Memory B cell (primary cell): ENCODE results near the gene MAGI2.

Experiments used
- ATAC-seq: fragments of 150-1000 bp; cut with Tn5 transposase; 2 replicates; pipeline ENCODE4 v1.10.0; 2021; ENCODE audit warnings: low read depth, mild to moderate bottlenecking, moderate library complexity
- DNase-seq, 2 donors: peaks; one replicate each; pipeline ENCODE4 v3.0.0; 2022; ENCODE audit warnings: low spot score in 2 of 2
- H3K27ac Mint-ChIP-seq: one replicate; pipeline ENCODE4 v1.8.0; 2022; ENCODE audit warnings: mild to moderate bottlenecking, moderate library complexity, mixed read lengths
- H3K27me3 Mint-ChIP-seq: one replicate; pipeline ENCODE4 v1.8.0; 2022; ENCODE audit warnings: mixed read lengths
- H3K36me3 Mint-ChIP-seq: one replicate; pipeline ENCODE4 v1.8.0; 2022; ENCODE audit warnings: mild to moderate bottlenecking, mixed read lengths
- H3K4me1 Mint-ChIP-seq: one replicate; pipeline ENCODE4 v1.8.0; 2022; ENCODE audit warnings: mixed read lengths
- H3K4me3 Mint-ChIP-seq: one replicate; pipeline ENCODE4 v1.8.0; 2022; ENCODE audit warnings: mild to moderate bottlenecking, moderate library complexity, mixed read lengths
- H3K9me3 Mint-ChIP-seq: one replicate; pipeline ENCODE4 v1.8.0; 2022; ENCODE audit warnings: mixed read lengths

The MAGI2 gene

DNA sequence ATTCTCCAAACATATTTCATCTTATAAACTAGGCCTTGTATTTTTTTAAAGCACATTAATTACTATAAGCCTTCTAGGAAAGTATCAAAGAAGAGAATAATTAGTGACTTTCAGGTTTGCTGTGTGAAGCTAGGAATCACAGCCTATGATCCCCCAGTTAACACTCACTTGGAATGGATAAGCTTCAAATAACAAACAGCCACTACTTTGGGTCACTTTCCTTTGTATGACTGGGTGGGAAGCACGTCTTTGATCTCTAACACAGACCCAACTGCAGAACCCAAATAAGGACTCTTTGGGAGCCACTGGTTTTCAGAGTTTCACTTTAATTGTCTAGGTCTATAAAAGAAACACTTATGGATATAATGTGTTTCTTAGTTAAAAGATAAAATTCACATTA lies 769.3 kb downstream of the MAGI2 start:
- no peak overlapping the region for H3K27ac Mint-ChIP-seq
- peaks cover 2% of the 10 kb centered on the region for H3K9me3 Mint-ChIP-seq
- no peaks in the 10 kb centered on the region for H3K36me3 Mint-ChIP-seq
- ATAC-seq (no peak), DNase-seq (no peak)
- no peaks in the 10 kb centered on the region for H3K4me1 Mint-ChIP-seq
- no peaks in the 10 kb centered on the region for H3K27me3 Mint-ChIP-seq
- no peak overlapping the region for H3K4me3 Mint-ChIP-seq

DNA sequence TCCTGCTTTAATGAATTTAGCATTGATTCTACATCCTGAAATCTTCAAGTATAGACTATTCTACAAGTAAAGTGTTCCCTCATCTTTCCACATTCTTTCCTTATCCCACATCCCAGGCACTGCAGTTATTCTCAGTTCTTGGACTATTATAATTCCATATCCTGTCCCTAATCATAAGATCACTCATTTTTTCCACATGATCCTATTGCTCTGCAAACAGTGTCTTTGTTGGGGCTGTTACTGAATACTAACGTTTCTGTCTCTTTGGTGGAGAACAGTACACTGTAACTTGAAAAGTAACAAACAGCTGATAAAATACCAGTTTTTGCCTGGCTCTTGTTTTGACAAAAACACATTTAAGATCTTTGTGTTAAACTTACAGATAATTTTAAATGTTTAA lies 769.9 kb downstream of the MAGI2 start:
- Mint-ChIP-seq H3K27ac (no peak overlapping the region), H3K9me3 (peaks cover 2% of the 10 kb centered on the region), H3K36me3 (no peaks in the 10 kb centered on the region), H3K27me3 (no peaks in the 10 kb centered on the region), H3K4me3 (no peak overlapping the region), H3K4me1 (no peaks in the 10 kb centered on the region)
- no peak for DNase-seq
- no peak for ATAC-seq

DNA sequence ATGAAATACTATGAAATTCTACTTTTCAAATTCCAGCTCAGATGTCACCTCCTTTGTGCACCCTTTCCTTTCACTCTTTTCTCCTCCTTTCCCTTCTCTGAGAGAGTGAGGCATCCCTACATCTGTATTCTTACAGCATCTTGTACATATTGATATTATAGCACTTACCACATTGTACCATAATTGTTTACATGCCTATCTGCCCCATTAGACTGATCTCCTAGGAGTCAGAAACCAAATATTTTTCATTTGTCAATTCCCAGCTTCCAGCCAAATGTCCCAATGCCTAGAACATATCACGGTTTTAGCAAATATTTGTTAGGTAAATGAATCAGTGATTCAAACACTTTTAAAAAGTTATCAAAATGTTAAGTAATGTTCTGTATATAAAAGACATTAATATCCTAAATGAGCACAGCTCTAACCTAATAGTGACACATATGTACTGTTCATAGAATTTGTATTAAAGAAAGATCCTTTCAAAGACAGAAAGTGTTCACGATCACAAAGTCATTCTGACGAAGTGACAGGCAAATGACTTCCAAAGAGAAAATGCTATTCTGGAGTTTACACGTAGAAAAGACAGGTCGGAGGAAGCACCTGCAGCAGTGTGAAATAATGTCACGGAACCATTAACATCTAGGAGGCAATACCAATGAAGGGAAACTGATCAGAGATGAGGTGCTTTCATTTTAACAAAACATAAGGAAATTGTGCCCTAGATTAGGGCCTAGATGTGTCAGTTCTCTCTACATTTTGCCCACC lies 774.2 kb downstream of the MAGI2 start:
- DNase-seq (no peak), ATAC-seq (no peak)
- H3K9me3 Mint-ChIP-seq: peaks cover 2% of the 10 kb centered on the region
- no peaks in the 10 kb centered on the region for H3K36me3 Mint-ChIP-seq
- H3K4me3 Mint-ChIP-seq: no peak overlapping the region
- no peaks in the 10 kb centered on the region for H3K4me1 Mint-ChIP-seq
- H3K27ac Mint-ChIP-seq: no peak overlapping the region
- no peaks in the 10 kb centered on the region for H3K27me3 Mint-ChIP-seq

DNA sequence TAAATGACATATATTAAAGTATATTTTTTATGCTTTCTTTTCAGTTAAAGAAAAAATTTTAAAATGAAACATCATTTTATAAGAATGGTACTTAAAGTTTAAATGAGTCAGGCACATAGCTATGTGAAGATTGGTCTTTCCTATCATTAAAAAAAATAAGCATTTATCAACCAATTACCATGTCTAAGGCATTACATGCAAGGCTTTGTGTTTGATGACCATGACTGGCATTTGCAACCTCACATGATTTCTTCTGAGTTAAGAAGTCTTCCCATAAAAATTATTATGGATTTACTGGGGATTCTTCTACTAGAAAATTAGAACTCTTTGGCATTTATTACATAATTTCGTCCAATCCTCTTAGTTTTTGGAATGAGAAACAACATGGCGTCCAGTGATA lies 776.1 kb downstream of the MAGI2 start:
- H3K9me3 Mint-ChIP-seq: peaks cover 2% of the 10 kb centered on the region
- no peaks in the 10 kb centered on the region for H3K27me3 Mint-ChIP-seq
- DNase-seq (no peak), ATAC-seq (no peak)
- H3K36me3 Mint-ChIP-seq: no peaks in the 10 kb centered on the region
- no peak overlapping the region for H3K27ac Mint-ChIP-seq
- H3K4me1 Mint-ChIP-seq: no peaks in the 10 kb centered on the region
- no peak overlapping the region for H3K4me3 Mint-ChIP-seq

DNA sequence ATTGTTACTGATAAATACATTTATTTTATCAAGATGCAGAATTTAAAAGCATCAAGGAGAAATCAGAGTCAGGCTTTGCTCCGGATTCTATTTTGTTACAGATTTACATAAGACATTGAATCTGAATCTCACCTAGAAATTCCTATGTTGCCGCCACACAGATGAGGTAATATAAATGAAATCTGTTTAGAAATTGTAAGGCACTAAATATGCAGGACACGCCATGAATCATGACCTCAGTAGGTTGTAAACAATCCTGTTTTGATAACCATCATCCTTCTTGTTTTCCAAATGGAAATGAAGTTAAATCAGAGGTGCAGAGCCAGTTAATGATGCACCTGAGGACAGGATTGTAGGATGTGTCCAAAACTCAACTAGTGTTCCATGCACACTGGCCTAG lies 778.0 kb downstream of the MAGI2 start:
- no peak overlapping the region for H3K27ac Mint-ChIP-seq
- no peaks in the 10 kb centered on the region for H3K9me3 Mint-ChIP-seq
- no peaks in the 10 kb centered on the region for H3K4me1 Mint-ChIP-seq
- ATAC-seq (no peak), DNase-seq (no peak)
- no peak overlapping the region for H3K4me3 Mint-ChIP-seq
- no peaks in the 10 kb centered on the region for H3K27me3 Mint-ChIP-seq
- no peaks in the 10 kb centered on the region for H3K36me3 Mint-ChIP-seq

DNA sequence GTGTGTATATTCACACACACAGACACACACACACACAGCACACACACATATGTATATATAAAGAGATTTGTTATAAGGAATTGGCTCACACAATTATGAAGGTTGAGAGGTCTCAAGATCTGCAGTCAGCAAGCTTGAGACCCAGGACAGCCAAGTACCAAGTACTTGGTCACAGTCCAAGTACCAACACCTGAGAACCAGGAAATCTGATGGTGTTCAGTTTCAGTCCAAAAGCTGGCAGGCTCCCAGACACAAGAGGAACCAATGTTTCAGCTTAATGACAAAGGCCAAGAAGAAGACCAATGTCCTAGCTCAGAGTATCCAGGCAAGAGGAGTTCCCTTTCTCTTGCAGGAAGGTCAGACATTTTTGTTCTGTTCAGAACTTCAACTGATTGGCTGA lies 780.2 kb downstream of the MAGI2 start:
- DNase-seq (no peak), ATAC-seq (no peak)
- no peaks in the 10 kb centered on the region for H3K36me3 Mint-ChIP-seq
- H3K27me3 Mint-ChIP-seq: no peaks in the 10 kb centered on the region
- no peak overlapping the region for H3K27ac Mint-ChIP-seq
- H3K9me3 Mint-ChIP-seq: no peaks in the 10 kb centered on the region
- H3K4me3 Mint-ChIP-seq: no peak overlapping the region
- no peaks in the 10 kb centered on the region for H3K4me1 Mint-ChIP-seq

DNA sequence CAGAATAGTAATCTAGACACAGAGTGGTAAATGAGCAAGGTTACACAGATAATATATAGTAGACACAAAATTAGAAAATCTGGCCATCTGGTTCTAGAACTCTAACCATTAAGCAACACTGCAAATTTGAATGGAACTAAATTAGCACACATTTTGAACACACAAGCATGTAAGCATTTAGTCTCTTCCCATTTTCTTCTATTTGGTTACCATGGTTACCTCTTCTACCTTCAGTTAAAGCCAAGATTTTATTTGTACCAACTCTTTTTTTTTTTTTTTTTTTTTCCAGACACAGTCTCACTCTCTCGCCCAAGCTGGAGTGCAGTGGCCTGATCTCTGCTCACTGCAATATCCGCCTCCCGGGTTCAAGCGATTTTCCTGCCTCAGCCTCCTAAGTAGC lies 790.5 kb downstream of the MAGI2 start:
- ATAC-seq (no peak), DNase-seq (no peak)
- no peak overlapping the region for H3K4me3 Mint-ChIP-seq
- no peak overlapping the region for H3K27ac Mint-ChIP-seq
- H3K9me3 Mint-ChIP-seq: peaks cover 3% of the 10 kb centered on the region
- no peaks in the 10 kb centered on the region for H3K36me3 Mint-ChIP-seq
- no peaks in the 10 kb centered on the region for H3K4me1 Mint-ChIP-seq
- H3K27me3 Mint-ChIP-seq: no peaks in the 10 kb centered on the region

DNA sequence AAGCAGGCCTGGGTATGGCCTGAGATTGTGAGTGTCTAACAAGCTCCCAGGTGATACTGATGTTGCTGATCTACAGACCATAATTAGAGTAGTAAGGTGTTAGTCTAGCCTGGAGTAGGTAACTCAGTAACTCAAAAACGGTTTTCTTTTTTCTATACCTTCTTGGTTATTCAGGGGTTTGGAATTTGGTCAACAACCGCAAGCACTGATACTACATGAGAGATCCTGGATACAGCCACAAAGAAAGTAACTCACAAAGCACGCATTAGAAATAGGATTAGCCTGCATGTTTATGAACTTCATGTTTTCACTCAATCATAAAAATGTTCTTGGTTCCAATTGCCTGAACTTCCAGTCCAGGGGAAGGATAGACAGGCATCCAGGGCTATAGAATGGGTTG lies 803.5 kb downstream of the MAGI2 start:
- Mint-ChIP-seq H3K27ac (no peak overlapping the region), H3K36me3 (no peaks in the 10 kb centered on the region), H3K9me3 (peaks cover 3% of the 10 kb centered on the region), H3K4me3 (no peak overlapping the region), H3K4me1 (no peaks in the 10 kb centered on the region), H3K27me3 (no peaks in the 10 kb centered on the region)
- no peak for ATAC-seq
- DNase-seq: no peak

DNA sequence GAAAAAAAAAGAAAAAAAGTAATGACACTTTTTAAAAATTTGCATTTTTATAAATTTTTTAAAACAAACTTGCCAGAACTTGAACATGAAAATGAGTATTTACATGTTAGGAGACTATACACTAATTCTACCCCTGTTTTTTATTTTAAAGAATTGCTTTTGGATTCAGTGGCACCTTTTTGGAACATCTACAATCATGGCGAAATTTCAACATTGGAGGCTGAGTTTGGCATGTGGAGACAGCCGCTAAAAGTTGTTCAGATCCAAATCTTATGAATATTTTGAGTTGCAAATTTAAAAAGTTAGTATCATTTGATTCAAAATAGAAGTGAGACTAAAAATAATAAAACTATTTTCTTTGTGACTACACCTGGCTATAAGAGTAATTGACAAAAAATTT lies 804.2 kb downstream of the MAGI2 start:
- Mint-ChIP-seq H3K9me3 (peaks cover 3% of the 10 kb centered on the region), H3K4me1 (no peaks in the 10 kb centered on the region), H3K27me3 (no peaks in the 10 kb centered on the region), H3K27ac (no peak overlapping the region), H3K4me3 (no peak overlapping the region), H3K36me3 (no peaks in the 10 kb centered on the region)
- ATAC-seq (no peak), DNase-seq (no peak)

DNA sequence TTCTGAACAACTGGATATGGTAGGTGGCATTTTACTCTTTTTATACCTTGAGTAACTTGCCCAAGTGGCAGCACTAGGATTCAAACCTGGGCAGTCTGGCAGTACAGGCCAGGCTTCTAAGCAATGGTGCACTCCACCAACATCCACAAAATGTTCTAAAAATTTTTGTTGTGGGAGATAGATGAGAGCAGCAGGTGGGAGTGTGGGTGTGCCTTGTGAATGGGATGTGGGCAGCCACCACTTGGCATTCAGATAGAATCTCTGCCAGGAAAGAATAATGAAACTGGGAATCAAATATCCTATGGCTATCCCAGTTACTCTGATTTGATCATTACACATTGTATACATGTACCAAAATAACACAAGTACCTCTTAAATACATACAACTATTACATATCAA lies 810.7 kb downstream of the MAGI2 start:
- Mint-ChIP-seq H3K4me1 (no peaks in the 10 kb centered on the region), H3K36me3 (no peaks in the 10 kb centered on the region), H3K9me3 (peaks cover 1% of the 10 kb centered on the region), H3K4me3 (no peak overlapping the region), H3K27ac (no peak overlapping the region), H3K27me3 (no peaks in the 10 kb centered on the region)
- DNase-seq (no peak), ATAC-seq (no peak)

DNA sequence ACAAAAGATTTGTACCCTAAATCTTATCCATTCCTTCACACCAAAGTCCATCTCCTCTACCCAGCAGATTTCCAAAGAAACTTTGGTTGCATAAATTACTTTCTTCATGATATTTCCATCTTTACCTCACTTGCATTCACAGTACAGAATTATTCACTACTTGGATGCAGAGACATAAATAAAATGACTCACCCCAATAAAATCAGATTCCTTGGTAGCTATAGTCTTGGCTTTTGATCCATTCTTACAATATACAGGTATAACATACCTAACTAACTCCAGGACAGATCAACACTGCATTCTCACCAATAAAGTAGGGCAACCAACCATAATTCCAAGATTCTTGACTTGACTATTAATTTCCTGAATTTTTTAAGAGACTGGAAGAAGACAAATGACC lies 815.1 kb downstream of the MAGI2 start:
- H3K4me3 Mint-ChIP-seq: no peak overlapping the region
- no peaks in the 10 kb centered on the region for H3K36me3 Mint-ChIP-seq
- DNase-seq: no peak
- H3K27ac Mint-ChIP-seq: no peak overlapping the region
- no peaks in the 10 kb centered on the region for H3K9me3 Mint-ChIP-seq
- ATAC-seq: no peak
- no peaks in the 10 kb centered on the region for H3K27me3 Mint-ChIP-seq
- no peaks in the 10 kb centered on the region for H3K4me1 Mint-ChIP-seq

DNA sequence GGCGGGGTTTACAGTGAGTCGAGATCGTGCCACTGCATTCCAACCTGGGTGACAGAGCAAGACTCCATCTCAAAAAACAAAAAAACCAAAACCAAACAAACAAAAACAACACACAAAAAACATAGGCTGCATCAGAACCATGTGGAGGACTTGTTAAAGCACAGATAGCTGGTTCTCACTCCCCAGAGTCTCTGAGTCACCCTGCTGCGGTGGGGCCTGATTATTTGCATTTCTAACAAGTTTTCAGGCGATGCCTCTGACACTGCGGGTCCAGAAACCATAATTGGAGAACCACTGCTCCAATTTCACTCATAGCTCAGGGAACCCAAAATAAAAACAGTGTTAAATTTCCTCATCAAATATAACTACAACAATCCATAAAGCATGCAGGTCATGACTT lies 816.7 kb downstream of the MAGI2 start:
- no peaks in the 10 kb centered on the region for H3K9me3 Mint-ChIP-seq
- ATAC-seq (no peak), DNase-seq (no peak)
- H3K4me1 Mint-ChIP-seq: no peaks in the 10 kb centered on the region
- H3K27me3 Mint-ChIP-seq: no peaks in the 10 kb centered on the region
- no peaks in the 10 kb centered on the region for H3K36me3 Mint-ChIP-seq
- H3K27ac Mint-ChIP-seq: no peak overlapping the region
- H3K4me3 Mint-ChIP-seq: no peak overlapping the region

DNA sequence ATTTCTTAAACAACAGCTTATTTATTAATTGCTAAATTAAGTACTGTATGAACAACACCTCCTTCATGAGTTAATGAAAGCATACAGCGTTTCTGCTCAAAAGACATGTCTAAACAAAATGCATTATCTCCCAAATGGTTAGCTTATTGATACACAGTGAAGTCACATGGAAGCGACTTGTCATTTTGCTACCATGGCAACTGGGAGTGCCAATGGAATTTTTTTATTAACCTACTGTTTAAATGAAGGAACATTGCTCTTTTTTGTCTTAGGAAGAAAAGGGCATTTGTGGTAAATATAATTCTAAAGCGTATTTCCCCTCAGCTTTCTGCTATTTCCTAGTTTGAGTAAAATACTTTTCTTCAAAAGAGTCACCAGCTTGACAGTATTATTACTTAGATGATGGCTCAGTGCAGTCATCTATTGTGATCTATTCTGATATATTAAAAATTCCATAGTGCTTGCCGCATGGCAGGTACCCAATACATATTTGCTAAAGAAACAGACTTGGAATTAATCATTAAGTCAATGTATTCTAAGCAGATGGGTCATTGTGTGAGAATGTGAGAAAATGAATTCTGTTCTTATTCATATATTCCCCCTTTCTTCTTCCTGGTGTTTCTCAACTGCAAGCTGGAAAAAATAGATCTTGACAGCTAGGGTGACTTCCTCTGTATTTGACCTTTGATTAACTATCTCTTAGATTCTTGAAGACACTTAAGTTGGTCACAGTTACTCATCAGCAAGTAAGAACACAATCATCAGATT lies 818.3 kb downstream of the MAGI2 start:
- DNase-seq (no peak), ATAC-seq (no peak)
- Mint-ChIP-seq H3K9me3 (peaks cover 2% of the 10 kb centered on the region), H3K4me1 (no peaks in the 10 kb centered on the region), H3K36me3 (no peaks in the 10 kb centered on the region), H3K27ac (no peak overlapping the region), H3K27me3 (peaks cover 3% of the 10 kb centered on the region), H3K4me3 (no peak overlapping the region)

DNA sequence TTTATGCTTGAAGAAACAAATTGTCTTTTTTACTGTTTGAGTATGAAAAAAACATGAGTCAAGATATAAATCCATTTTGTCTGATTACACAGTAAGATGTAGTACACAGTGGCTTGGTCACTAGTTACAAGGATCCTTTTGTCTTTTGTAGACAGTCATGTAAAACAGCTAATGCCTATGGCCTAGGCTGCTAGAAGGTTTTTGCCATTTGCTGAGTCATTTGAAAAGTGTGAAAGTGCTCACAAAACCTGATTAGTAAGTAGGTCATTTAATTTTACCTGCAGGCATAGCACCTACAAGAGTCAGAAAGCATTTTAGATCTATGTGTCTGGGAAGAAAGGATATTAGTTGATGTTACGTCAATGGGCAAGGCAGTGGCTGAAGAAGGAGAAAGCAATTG lies 819.4 kb downstream of the MAGI2 start:
- H3K4me1 Mint-ChIP-seq: no peaks in the 10 kb centered on the region
- no peak overlapping the region for H3K4me3 Mint-ChIP-seq
- no peak for ATAC-seq
- peaks cover 3% of the 10 kb centered on the region for H3K27me3 Mint-ChIP-seq
- DNase-seq: no peak
- H3K27ac Mint-ChIP-seq: no peak overlapping the region
- no peaks in the 10 kb centered on the region for H3K36me3 Mint-ChIP-seq
- H3K9me3 Mint-ChIP-seq: peaks cover 2% of the 10 kb centered on the region

DNA sequence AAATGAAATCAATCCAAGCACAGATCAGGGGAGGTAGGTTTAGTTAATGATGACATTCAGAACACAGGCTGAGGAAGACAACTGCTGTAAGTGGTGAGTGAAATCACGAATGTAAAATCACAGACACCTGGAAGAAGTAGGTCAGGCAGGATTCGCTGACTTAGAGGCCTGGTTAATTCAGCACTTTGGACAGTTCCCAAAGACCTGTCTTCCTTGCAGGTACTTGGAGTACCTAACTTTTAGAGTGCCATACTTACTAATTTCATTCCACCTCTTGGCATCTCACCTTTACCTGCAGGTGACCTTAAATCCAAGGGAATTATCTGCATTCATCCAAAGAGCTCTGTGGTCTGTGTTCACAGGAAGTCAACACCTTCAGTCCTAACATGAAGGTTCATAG lies 832.5 kb downstream of the MAGI2 start:
- no peak overlapping the region for H3K4me3 Mint-ChIP-seq
- no peaks in the 10 kb centered on the region for H3K36me3 Mint-ChIP-seq
- ATAC-seq: no peak
- no peak for DNase-seq
- peaks cover 4% of the 10 kb centered on the region for H3K9me3 Mint-ChIP-seq
- H3K4me1 Mint-ChIP-seq: no peaks in the 10 kb centered on the region
- no peaks in the 10 kb centered on the region for H3K27me3 Mint-ChIP-seq
- H3K27ac Mint-ChIP-seq: no peak overlapping the region
